ENCODE data around the gene CHIC2.

Gene CHIC2

DNA sequence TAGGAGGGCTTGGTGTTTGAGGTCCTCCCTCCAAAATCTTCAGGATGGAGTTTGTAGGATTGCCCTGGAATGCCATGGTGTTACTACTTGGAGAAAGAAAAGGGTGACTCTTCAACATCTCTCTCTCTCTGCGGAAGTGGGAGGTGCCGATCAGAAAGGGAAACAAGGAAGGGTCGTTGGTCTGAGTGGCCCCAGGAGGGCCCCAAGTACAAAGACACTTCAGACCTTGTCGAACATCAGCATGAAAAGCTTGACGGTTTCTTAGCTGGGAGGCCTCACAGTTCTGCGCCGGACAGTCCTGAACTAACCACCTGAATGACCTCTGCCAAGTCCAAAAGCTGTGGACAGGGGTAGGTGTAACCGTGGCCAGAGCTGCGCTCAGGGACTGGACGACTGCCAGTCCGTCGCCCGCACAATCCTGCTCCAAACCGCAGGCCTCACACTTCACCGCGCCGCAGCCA, 34.9 kb upstream of the CHIC2 start:
- peaks cover 28 to 29% of the 10 kb centered on the region in 2 donors for H3K4me1 Mint-ChIP-seq (ENCODE audit: low read depth in 2 of 2)
- peak overlapping the region; percentile 73 to 74 for H3K4me3 Mint-ChIP-seq
- no peaks in the 10 kb centered on the region for H3K9me3 Mint-ChIP-seq
- H3K27ac Mint-ChIP-seq: no peak overlapping the region
- no peaks in the 10 kb centered on the region for H3K36me3 Mint-ChIP-seq (ENCODE audit: insufficient read depth)
- ATAC-seq (replicated peaks) (no peak), DNase-seq (no peak)
- H3K27me3 Mint-ChIP-seq: peaks cover 94 to 97% of the 10 kb centered on the region in 2 donors

DNA sequence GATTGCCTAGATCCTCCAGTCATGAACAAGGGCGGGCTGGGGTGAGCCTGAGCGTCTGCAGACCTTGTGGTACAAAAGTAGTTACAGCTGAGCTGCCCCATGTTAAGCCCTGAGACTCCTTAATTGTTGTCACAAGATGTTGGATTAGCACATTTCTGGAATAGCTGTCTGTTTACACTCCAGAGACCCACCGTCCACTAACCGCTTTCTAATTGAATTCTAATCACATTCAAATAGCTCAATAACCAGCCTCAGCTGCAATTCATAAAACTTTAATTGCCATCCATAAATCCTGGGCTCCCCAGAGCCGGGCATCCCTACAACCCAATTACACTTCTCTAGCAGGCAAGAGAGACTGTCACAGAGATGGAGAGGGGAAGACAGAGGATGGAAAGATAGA, 34.0 kb upstream of the CHIC2 start:
- DNase-seq (no peak), ATAC-seq (replicated peaks) (no peak)
- Mint-ChIP-seq H3K27ac (no peak overlapping the region), H3K4me3 (peak overlapping the region in 1 of 2 donors; percentile 73), H3K36me3 (ENCODE audit: insufficient read depth) (no peaks in the 10 kb centered on the region), H3K4me1 (ENCODE audit: low read depth in 2 of 2) (peaks cover 28 to 32% of the 10 kb centered on the region in 2 donors), H3K9me3 (no peaks in the 10 kb centered on the region), H3K27me3 (peaks cover 94 to 97% of the 10 kb centered on the region in 2 donors)

DNA sequence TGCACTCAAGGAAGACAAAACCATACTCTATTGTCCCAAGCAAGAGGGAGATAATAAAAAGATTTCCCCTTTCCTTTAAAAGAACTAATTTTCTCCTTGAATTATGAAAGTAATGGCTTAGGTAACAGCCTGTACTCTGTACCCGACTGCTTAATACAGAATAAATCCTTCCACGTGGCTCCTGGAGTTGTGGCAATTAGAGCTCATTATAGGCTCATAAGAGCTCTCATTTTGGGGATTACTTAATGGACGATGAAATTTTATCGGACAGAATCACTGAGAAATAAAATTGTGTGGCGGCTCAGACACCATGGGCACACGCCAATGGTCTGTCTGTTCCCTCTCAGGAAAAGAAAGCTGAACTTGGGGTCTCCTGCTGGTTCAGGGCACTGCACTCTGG, 32.7 kb upstream of the CHIC2 start:
- H3K4me1 Mint-ChIP-seq (ENCODE audit: low read depth in 2 of 2): peaks cover 23 to 34% of the 10 kb centered on the region in 2 donors

GRCh38 chr4:54096295-54096962, 32.0 kb upstream of the CHIC2 start:
- H3K9me3 Mint-ChIP-seq: no peaks in the 10 kb centered on the region
- peaks cover 26 to 34% of the 10 kb centered on the region in 2 donors for H3K4me1 Mint-ChIP-seq (ENCODE audit: low read depth in 2 of 2)

More for the DNA sequence above, 32.7 kb upstream of the CHIC2 start:
- Mint-ChIP-seq H3K9me3 (no peaks in the 10 kb centered on the region), H3K27me3 (peaks cover 93 to 95% of the 10 kb centered on the region in 2 donors), H3K27ac (no peak overlapping the region), H3K36me3 (ENCODE audit: insufficient read depth) (no peaks in the 10 kb centered on the region), H3K4me3 (no peak overlapping the region)
- ATAC-seq (replicated peaks) (no peak), DNase-seq (no peak)

DNA sequence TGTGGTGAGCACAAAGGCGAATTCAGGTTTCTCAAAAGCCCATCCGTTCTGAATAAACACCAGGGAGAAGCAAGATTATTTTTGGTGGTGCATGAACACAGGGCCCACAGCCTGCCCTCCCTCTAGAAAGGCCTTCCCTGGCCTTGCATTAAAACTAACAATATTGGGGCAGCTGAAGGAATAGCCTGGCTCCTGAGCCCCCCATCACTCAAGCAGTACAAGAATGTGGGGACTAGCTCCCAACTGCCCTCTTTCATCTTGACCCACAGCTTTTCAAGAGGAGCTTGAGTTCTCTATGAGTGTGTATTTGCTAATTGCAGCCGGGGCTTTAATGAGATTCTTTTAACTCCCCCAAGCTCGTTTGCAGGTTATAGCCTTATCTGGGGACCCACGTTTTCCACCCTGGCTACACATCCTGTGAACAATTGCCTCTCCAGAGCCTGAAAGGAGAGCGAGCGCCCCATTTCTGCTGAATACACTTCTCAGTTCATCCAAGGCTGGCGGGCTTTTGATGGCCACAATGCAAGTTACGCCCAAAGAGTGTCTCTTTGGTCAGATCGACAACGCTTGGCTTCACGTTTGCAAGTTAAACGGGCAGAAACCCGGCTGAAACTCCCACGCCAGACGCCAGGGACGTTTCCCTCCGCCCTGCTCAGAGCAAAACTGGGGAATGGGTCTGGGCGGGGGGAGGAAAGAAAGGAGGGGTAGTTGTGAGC, 30.9 kb upstream of the CHIC2 start:
- peaks cover 24 to 29% of the 10 kb centered on the region in 2 donors for H3K4me1 Mint-ChIP-seq (ENCODE audit: low read depth in 2 of 2)
- DNase-seq (no peak), ATAC-seq (replicated peaks) (no peak)
- H3K27me3 Mint-ChIP-seq: peaks cover 87 to 92% of the 10 kb centered on the region in 2 donors
- H3K36me3 Mint-ChIP-seq (ENCODE audit: insufficient read depth): peaks cover 4% of the 10 kb centered on the region
- no peak overlapping the region for H3K4me3 Mint-ChIP-seq
- no peaks in the 10 kb centered on the region for H3K9me3 Mint-ChIP-seq
- no peak overlapping the region for H3K27ac Mint-ChIP-seq

More at GRCh38 chr4:54096295-54096962, 32.0 kb upstream of the CHIC2 start:
- Mint-ChIP-seq H3K27ac (no peak overlapping the region), H3K36me3 (ENCODE audit: insufficient read depth) (peaks cover 4% of the 10 kb centered on the region), H3K27me3 (peaks cover 92 to 95% of the 10 kb centered on the region in 2 donors), H3K4me3 (no peak overlapping the region)
- ATAC-seq (replicated peaks) (no peak), DNase-seq (no peak)

DNA sequence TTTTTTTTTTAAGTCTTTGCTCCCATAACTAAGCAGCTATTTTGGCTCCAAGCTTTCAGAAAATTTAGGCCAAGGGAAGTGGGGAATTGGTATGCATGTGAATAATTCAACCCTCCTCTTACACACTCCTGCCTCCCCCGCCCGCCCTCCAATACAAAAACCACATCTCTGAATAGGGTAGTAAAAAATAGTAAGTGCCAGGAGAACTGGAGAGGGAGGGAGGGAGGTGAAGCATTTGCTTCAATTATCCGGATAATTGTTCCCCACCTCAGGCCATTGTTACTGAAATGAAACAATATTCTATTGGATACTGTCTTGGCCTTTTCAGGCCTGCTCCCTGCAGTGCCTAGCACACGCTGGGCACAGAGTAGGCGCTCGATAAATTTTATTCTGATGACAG, 30.0 kb upstream of the CHIC2 start:
- H3K27me3 Mint-ChIP-seq: peaks cover 79 to 84% of the 10 kb centered on the region in 2 donors
- H3K4me1 Mint-ChIP-seq (ENCODE audit: low read depth in 2 of 2): peaks cover 20 to 24% of the 10 kb centered on the region in 2 donors
- no peaks in the 10 kb centered on the region for H3K9me3 Mint-ChIP-seq
- no peak for DNase-seq
- no peak overlapping the region for H3K4me3 Mint-ChIP-seq
- no peak for ATAC-seq (replicated peaks)
- H3K36me3 Mint-ChIP-seq (ENCODE audit: insufficient read depth): peaks cover 4% of the 10 kb centered on the region
- H3K27ac Mint-ChIP-seq: no peak overlapping the region

GRCh38 chr4:54093324-54094240, 29.2 kb upstream of the CHIC2 start:
- Mint-ChIP-seq H3K36me3 (ENCODE audit: insufficient read depth) (peaks cover 4% of the 10 kb centered on the region), H3K27me3 (peaks cover 73 to 75% of the 10 kb centered on the region in 2 donors), H3K27ac (peak overlapping the region in 1 of 2 donors; percentile 33), H3K4me1 (ENCODE audit: low read depth in 2 of 2) (peaks cover 12 to 17% of the 10 kb centered on the region in 2 donors), H3K4me3 (no peak overlapping the region), H3K9me3 (no peaks in the 10 kb centered on the region)
- DNase-seq (no peak), ATAC-seq (replicated peaks) (no peak)

GRCh38 chr4:54092405-54093323, 28.3 kb upstream of the CHIC2 start:
- peaks cover 4% of the 10 kb centered on the region for H3K36me3 Mint-ChIP-seq (ENCODE audit: insufficient read depth)
- H3K4me1 Mint-ChIP-seq (ENCODE audit: low read depth in 2 of 2): peaks cover 10 to 17% of the 10 kb centered on the region in 2 donors
- H3K27me3 Mint-ChIP-seq: peaks cover 66 to 68% of the 10 kb centered on the region in 2 donors

GRCh38 chr4:54091637-54092404, 27.4 kb upstream of the CHIC2 start:
- Mint-ChIP-seq H3K27ac (peak overlapping the region; percentile 1 to 10), H3K4me3 (peak overlapping the region; percentile 77 to 88)
- peak; percentile 69 to 75 (median 69) for DNase-seq

More at GRCh38 chr4:54092405-54093323, 28.3 kb upstream of the CHIC2 start:
- Mint-ChIP-seq H3K4me3 (peak overlapping the region; percentile 77 to 88), H3K9me3 (no peaks in the 10 kb centered on the region), H3K27ac (no peak overlapping the region)
- DNase-seq (no peak), ATAC-seq (replicated peaks) (no peak)

GRCh38 chr4:54090804-54091623, 26.6 kb upstream of the CHIC2 start:
- Mint-ChIP-seq H3K9me3 (no peaks in the 10 kb centered on the region), H3K36me3 (ENCODE audit: insufficient read depth) (peaks cover 4% of the 10 kb centered on the region), H3K4me3 (peak overlapping the region; percentile 77 to 88), H3K4me1 (ENCODE audit: low read depth in 2 of 2) (peaks cover 10 to 17% of the 10 kb centered on the region in 2 donors), H3K27ac (peak overlapping the region; percentile 1 to 10), H3K27me3 (peaks cover 50 to 52% of the 10 kb centered on the region in 2 donors)
- peak in 2 of 3 experiments; percentile 24 to 34 for DNase-seq
- ATAC-seq (replicated peaks): peak; percentile 63

More at GRCh38 chr4:54091637-54092404, 27.4 kb upstream of the CHIC2 start:
- ATAC-seq (replicated peaks): peak; percentile 91
- peaks cover 10 to 17% of the 10 kb centered on the region in 2 donors for H3K4me1 Mint-ChIP-seq (ENCODE audit: low read depth in 2 of 2)
- H3K36me3 Mint-ChIP-seq (ENCODE audit: insufficient read depth): peaks cover 4% of the 10 kb centered on the region
- peaks cover 58 to 60% of the 10 kb centered on the region in 2 donors for H3K27me3 Mint-ChIP-seq
- no peaks in the 10 kb centered on the region for H3K9me3 Mint-ChIP-seq

DNA sequence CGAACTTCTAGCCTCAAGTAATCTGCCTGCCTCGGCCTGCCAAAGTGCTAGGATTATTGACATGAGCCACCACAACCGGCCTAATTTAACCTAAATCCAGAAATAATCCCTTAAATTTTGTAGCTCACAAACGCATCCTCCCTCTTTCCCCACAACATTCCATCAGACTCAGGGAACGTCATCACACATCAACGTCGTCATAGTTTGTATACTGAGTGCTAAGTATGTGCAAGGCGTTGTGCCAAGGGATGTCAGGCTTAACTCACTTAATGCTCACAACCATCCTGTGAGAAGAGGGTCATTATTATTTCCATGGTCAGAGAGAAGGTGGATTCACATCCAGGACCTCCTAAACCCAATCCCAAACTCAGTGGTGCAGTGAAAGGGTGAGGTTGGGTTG, 26.0 kb upstream of the CHIC2 start:
- Mint-ChIP-seq H3K27me3 (peaks cover 44 to 46% of the 10 kb centered on the region in 2 donors), H3K36me3 (ENCODE audit: insufficient read depth) (peaks cover 4% of the 10 kb centered on the region), H3K4me3 (peak overlapping the region in 1 of 2 donors; percentile 88), H3K9me3 (no peaks in the 10 kb centered on the region), H3K27ac (no peak overlapping the region), H3K4me1 (ENCODE audit: low read depth in 2 of 2) (peaks cover 10 to 15% of the 10 kb centered on the region in 2 donors)
- ATAC-seq (replicated peaks) (no peak), DNase-seq (no peak)
